Ureter (tissue), 1 donor: ENCODE measurements around the gene CCL14. TPM values are rescaled to one million over a fixed set of nuclear protein-coding genes. Genes with fewer than 3 reads are reported as not detected.
"Not testable (repeated sequence)": the region's sequence is repeated elsewhere in the genome, so short reads cannot be mapped to it uniquely, and the experiment has no call there.

Experiments used
- DNase-seq: peaks from one replicate; pipeline ENCODE4 v3.0.0-alpha.2; 2020; ENCODE audit warnings: low spot score
- total RNA-seq: library from RNA; stranded (reverse); gene quantifications from one replicate; pipeline ENCODE4 v1.2.4, GENCODE V29; 2023
- donor health status: DM: yes; HTN: yes; CAD: no.

The CCL14 gene
- total RNA-seq, result 46.9 TPM

DNA sequence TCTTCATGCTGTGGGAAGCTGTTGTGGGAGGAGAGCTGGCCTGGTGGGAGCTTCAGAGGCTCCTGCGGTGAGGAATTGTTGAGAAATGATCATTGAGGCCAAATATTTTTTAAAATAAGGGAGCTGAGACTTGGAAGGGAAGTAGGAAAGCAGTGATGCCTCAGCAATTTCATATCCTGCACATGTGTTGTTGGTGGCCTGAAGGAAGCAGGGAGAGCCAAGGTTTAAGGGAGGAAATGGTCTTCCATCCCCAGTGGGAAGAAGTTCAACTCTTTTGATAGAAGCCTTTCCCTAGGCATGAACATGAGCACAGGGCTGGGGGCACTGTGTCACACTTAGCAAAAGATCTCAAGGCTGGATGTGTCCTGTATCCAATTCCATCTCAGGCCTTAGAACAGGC lies at the start of gene CCL14:
Gene CCL14, minus strand, starts transcription at position 87 of the 400 bp plus-strand sequence. Its CDS starts 80 bp downstream, at position 7.
- no peak for DNase-seq

DNA sequence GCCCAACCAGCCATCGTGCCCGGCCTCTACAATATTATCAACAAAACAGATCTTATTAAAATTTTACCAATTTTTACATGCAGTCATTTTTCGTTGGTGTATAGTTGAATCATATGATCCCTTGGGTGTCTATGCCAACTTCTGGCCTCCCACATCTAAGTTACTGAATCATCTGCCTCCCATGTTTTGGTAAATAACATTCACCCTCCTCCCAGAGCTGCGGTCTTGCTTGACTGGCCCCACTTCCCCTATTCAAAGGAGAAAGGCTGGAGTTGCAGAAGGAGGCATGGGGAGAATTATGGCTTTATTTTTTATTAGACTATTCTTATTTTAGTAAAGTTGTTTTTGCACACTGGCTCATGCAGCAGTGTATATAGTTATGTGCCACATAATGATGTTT lies 49.7 kb upstream of the CCL14 start:
- DNase-seq, result no peak

DNA sequence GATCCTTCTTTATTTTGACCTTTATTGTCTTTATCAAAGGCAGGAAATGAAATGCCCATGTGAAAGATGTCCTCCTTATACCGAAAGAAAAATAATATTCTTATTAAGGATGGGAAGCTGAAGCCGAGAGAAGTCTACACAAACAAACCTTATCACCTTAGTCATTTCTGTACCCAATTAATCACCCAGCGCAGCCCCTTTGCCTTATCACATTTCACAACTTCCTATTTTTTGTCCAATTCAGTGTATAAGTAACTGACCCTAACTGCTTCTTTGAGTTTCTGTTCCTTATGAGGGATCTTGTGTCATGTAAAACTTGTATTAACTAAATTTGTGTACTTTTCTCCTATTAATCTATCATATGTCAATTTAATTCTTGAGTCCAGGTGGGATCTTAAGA lies 47.6 kb upstream of the CCL14 start:
- DNase-seq, result no peak

DNA sequence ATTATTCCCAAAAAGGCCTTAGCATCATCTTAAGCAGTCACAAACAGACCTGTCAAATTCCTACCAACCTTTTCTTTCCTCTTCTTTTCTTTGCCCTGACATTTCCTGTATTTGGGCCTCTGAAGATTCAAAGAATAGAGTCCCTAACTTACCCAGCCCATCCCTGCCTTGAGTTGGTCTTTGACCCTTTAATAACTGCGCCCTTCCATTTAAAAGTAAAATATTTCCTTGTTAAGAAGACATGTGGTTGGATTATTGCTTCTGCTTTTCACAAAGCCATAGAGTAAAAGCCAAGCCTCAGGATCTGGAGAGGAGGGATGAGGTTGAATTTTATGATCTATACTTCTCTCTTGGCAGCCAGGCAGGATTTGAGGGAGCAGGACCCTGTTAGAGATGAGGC lies 44.4 kb upstream of the CCL14 start:
- DNase-seq, result no peak

DNA sequence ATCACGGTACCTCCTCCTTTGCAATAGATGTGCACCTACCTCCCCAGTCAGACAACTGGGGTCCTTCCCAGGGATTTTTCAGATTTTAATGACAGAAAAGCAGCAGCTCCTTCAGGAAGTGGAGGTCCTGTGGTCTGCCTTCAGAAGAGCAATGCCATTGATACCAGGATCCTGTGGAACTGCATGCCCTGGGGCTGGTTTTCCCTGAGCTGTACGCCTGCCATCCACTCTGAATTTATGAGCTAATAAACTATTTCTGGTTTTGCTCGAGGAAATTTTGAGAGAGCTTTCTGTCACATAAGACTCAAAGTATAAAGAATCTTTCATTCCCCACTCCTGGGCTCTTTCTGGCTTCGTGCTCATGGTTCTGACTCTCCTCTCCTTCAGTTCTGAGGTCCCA lies 41.2 kb upstream of the CCL14 start:
- no peak for DNase-seq

DNA sequence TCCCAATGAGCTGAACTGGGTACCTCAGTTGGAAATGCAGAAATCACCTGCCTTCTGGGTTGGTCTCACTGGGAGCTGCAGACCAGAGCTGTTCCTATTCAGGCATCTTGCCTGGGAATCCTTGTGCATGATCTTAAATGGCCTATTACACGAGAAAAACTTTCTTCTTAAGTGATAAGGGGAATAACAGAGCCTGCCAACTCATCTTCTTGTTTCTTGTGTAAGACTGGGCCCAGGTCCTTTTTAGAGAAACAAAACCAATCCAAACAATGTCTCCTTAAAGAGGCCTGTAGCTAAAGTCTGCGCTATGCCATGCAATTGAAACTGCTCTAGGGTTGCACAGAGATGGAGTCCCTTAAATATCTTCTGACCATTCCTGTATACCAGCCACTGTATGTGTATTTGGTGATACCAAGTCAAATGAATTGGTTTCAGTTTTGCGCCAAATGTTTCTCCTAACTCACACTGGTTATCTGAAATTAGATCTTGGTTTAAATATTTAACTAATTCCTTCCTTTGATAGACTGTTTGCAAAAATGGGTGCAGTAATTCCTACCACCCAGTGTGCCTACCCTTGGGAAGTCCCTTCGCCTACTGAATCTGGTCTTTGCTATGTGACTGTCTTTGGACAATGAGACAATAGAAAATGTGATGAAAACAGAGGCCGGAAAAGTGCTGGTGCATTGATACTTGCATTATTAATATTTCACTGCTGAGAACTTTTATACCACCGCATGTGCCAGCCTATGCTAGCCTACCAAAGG lies 37.8 kb upstream of the CCL14 start:
- no peak for DNase-seq

DNA sequence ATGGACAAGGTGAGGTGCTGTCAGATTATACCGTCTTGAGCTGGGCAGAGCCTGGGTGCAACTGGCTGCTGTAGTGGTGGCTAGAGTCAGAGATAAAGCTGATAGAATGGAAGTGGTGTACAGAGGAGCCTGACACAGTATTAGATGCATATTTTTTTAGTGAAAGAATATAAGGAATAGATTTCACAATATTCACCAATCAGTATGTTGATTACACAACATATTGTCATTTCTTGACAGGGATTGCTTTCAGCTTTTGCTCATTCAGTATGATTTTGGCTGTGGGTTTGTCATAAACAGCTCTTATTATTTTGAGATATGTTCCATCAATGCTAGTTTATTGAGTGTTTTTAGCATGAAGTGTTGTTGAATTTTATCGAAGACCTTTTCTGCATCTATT lies 32.9 kb upstream of the CCL14 start:
- no peak for DNase-seq

DNA sequence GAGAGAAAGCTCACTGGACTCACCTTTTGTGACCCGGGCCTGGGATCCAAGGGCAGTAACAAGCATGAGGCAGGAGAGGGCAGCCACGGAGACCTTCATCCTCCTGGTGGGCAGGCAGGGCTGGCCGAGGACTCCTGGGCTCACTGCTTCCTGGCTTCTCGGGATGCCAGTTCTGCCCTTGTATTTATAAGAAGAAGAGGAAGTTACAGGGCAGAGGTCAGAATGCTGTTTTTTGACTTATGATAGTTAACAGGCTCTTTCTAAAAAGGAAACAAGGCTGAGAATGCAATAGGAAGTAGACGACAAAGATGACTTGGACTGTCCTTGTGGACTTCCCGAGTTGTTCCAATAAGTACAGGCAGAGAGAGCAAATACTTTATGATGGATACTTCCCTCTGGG lies 31.3 kb upstream of the CCL14 start, which contains the start of gene CCL23:
Gene CCL23, minus strand, starts transcription at position 174 of the 400 bp plus-strand sequence. Its CDS starts 75 bp downstream, at position 99.
- no peak for DNase-seq

DNA sequence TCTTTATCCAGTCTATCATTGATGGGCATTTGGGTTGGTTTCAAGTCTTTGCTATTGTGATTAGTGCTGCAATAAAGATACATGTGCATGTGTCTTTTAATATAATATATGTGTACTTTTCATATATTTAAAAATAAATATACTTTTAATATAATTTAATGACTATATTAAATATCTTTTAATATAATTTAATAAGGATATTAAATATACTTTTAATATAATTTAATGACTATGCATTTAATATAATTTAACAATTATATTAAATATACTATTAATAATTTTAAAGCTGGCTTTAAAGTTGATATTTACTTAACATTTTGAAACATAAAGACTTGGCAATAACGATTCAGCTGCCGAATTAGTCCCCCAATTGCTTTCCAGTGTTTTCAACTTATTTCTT lies 30.0 kb upstream of the CCL14 start:
- DNase-seq, result no peak

DNA sequence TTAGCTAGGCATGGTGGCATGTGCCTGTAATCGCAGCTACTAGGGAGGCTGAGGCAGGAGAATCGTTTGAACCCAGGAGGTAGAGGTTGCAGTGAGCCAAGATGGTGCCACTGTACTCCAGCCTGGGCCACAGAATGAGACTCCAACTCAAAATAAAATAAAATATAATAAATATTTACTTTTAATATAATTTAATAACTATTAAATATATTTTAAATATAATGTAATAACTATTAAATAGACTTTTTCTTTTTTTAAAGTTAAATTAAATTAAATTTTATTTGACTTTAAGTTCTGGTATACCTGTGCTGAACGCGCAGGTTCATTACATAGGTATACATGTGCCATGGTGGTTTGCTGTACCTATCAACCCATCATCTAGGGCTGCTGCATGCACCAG lies 29.4 kb upstream of the CCL14 start:
- not testable (repeated sequence) for DNase-seq

DNA sequence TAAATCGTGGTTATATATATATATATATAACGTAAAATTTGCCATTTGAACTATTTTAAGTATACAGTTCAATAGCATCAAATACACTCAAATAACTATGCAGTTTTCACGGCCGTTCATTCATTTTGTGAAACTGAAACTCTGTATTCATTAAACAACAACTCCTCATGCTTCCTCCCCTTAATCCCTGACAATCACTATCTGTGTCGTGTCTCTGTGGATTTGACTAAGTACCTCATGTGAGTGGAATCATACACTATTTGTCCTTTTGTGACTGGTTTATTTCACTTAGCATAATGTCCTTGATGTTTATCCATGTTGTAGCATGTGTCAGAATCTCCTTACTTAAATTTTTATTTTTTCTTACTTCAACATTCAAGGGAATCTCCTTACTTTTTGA lies 28.4 kb upstream of the CCL14 start:
- DNase-seq, result no peak

DNA sequence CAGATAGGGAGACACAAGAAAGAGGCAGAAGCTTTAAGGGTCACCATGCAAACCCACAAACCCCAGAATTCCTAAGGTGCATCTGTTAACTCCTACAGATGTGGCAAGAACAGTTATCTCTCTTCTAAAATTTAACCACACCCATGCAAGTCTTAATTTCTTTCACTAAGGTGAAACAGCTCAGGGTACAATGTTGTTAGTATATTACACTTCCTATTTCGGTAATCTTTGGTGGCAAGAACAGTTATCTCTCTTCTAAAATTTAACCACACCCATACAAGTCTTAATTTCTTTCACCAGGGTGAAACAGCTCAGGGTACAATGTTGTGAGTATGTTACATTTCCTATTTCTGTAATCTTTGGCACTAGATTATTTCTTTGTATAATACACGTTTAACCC lies 24.7 kb upstream of the CCL14 start:
- DNase-seq, result no peak

DNA sequence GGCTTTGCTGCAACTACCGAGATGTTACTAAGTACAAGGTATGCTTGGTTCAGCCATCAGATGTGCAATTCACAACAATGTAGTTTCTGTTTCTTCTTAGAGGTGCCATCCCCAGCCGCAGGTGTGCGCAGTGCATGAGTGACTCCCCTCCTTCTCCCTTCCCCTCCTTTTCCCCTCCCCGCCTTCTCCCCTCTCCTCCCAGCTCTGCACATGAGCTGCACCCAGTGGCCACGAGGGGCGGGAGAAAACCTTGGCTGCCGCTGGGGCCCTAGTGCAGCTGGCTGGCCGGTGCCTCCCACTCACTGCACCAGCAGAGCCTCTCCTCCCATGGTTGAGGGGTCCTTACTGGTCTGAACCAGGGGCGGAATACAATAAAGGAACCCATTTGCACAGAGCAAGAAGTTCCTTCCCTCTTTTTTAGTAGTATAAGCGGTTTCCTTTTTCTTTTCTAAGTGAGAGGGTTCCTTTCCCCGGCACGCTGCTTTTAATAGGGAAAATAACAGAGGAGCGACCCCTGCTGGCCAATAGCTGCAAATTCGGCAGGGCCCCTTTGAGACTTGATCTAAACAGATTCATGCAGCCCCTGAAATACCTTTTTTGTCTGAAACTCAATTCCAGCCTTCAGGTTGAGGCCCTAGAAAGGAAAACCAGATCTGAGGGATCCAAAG lies 22.6 kb upstream of the CCL14 start:
- no peak for DNase-seq

DNA sequence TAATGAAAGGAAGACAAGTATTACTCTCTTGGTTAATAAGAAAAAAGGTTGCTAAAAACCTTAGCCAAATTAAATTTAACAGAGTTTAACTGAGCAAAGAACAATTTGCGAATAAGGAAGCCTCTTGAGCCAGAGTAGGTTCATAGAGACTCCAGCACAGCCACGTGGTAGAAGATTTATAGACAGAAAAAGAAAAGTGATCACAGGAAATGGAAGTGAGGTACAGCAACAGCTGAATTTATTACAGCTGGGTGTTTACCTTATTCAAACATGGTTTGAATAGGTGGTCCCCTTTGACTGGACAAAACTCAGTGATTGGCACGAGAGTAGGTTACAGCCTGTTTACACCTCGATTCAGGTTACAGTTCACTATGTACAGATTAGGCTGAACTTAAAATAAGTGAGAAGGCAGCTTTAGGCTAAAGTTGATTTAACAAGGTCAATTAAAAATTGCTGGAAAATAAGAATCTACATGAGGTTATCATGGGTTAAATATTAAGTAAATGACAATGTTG lies 18.1 kb upstream of the CCL14 start:
- DNase-seq, result peak; percentile 9

DNA sequence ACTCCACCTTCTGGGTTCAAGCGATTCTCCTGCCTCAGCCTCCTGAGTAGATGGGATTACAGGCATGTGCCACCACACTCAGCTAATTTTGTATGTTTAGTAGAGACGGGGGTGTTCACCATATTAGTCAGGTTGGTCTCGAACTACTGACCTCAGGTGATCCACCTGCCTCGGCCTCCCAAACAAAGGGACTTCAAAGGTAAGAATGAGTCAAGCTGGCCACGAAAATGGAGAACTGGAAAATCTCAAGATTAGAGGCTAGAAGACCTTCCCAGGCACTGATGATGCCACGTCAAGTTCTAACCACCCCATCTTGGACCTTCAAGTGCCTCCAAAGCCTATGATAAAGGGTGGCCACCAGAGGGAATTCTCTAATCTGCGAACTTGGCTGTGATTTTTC lies 16.1 kb upstream of the CCL14 start:
- peak; percentile 25 for DNase-seq

DNA sequence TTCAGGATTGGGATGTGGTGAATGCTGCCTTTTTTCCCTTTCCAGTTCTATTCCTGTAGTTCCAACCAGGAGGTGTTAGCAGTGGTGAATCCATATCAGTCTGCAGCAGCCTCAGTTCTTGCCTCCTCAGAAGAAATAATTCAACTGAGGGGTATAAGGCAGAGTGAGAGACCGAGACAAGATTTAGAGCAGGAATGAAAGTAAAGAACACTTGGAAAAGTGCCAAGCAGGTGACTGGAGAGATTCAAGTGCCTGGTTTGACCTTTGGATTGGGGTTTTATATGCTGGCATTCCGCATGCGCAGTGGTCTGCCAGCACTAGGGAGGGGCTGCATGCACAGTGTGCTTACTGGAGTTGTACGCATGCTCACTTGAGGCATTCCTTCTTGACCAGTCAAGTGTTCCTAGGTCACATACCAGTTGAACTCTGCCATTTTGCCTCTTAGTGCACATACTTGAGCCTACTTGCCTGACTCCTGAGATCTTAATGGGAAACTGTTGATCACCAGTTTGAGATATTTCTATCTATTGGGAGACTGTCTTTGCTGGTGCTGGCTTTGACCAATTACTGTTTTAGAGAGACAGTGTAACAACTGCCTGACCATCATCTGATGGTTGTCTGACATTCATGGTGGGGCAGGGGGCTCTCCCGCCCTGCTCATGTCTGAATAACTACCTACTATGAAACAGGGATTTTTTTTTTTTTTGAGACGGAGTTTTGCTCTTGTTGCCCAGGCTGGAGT lies 15.5 kb upstream of the CCL14 start:
- peak; percentile 56 for DNase-seq

DNA sequence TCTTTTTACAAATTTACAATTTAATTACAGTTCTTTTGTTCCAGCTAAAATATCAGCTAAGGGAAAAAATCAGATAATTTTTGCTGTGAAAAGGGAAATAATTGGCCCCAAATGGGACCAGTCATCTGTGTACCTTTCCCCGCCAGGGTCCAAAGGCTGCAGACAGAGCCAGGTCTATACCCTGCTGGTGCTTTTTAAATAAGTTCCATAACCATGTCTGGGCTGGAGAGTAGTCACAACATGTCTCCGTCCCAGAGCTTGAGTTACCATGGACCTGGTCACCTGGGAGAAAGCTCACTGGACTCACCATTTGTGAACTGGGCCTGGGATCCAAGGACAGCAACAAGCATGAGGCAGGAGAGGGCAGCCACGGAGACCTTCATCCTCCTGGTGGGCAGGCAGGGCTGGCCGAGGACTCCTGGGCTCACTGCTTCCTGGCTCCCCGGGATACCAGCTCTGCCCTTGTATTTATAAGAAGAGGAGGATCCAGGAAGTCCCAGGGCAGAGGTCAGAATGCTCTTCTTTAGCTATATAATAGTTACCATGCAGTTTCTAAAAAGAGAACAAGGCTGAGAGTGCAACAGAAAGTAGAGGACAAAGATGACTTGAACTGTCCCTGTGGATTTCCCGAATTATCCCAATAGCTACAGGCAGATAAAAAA lies 14.7 kb upstream of the CCL14 start, which contains the start of gene CCL15:
Gene CCL15, minus strand, starts transcription at position 444 of the 662 bp plus-strand sequence. Its CDS starts 61 bp downstream, at position 383.
- peak; percentile 31 for DNase-seq

DNA sequence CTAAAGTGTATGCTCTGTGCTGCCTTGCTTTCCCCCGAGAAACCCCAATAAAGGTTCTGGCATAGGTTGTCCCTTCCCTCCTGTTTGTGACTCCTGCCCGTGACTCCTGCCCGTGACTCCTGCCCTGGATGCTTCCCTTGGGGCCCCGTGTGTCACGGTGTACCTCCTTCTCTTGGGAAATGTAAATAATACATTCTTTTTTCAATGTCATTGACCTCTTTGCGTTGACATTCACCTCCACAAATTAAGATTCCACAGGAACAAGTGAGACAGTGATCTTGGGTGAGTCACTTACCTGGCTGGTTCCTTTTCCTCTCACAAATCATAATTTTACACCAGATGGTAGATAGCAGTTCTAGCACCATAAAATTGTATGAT lies 14.2 kb upstream of the CCL14 start:
- peak; percentile 43 for DNase-seq

DNA sequence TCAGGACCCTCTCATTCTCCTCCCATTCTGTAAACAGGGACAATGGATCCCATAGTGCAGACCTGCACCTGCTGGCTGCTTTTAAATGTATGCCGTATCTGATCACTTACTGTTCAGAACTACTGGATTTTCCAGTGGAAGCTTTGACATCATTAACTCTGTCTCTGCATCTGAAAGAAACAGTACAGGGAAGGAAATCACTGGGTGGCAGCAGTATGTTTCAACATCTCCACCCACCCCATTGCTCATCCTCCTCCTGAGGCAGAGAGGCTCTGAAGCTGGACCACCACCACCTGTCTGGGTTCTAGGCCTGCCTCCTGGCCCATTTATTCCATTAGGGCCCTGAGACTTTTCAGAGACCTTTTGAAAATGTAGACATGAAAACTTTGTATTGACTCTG lies 12.2 kb upstream of the CCL14 start:
- DNase-seq, result peak; percentile 28

DNA sequence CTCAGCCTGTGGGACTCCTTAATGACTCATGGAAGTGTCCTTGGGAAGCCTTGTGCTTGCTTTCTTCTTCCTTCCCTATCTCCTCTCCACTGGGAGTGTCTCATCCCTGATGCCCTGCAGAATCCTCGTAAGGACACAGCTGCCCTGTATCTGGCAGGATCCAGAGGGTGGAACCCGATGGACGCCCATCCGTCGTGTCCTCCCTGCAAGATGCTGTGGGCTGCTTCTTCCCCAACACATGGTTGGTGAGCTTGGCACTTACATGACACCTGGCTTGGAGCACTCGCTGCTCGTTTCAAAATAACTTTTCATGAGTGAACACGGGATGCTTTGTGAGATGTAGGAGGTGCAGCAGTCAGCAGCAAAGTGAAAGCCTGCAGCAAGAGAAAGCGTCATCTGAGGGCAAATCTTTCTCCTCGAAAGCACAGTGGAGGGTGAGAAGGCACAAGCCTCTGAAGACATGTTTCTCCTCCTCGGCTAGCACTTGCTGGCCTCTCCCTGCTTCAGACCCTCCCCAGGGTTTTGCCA lies 11.6 kb upstream of the CCL14 start:
- DNase-seq, result peak; percentile 25

DNA sequence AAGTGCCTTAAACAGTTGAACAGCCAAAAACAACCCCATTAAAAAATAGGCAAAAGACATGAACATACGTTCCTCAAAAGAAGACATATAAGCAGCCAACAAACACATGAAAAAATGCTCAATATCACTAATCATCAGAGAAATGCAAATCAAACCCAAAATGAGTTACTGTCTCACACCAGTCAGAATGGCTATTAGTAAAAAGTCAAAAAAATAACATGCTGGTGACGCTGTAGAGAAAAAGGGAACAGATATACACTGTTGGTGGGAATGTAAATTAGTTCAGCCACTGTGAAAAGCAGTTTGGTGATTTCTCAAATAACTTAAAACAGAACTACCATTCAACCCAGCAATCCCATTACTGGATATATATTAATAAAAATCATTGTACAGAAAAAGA lies 8.8 kb upstream of the CCL14 start:
- DNase-seq, result not testable (repeated sequence)

DNA sequence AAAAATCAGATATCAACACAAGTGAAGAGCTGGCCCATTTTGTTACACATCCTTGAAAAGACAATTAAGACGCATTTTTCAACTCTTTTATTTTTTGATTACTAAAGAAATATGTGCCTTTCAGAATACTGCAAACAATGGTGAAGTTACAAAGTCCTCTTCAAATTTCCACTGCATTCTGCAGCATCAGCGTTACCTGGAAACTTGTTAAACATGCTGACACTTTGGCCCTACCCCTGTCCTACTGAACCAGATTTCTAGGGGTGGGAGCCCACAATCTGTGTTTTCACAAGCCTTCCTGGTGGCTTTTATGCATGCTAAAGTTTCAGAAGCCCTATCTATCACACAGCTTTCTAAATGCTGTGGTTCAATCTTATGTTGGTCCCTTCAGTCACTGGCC lies 4.5 kb upstream of the CCL14 start:
- DNase-seq, result no peak
